Measurements from ENCODE around the gene SSR1.

GRCh38 chr6:7249946-7250643, 62.9 kb downstream of the SSR1 start:
- TF ChIP-seq CTCF (IDR thresholded peaks at IDR 0.05) (no peak), POLR2AphosphoS5 (IDR thresholded peaks at IDR 0.05) (no peak)

Data from transverse colon (tissue), 4 donors.